Activated B cell treated with CpG ODN at 0.5 μM for 24 hours (primary cell): ENCODE results near the gene SLC43A1. TPM values are rescaled to one million over a fixed set of nuclear protein-coding genes. Genes with fewer than 3 reads are reported as not detected.
"Not testable (repeated sequence)": the region's sequence is repeated elsewhere in the genome, so short reads cannot be mapped to it uniquely, and the experiment has no call there.

ENCODE experiments used
- ATAC-seq: fragments of 200-7000 bp; cut with Tn5 transposase; one replicate; pipeline ENCODE4 v1.10.0; 2021; ENCODE audit warnings: low read depth, mild to moderate bottlenecking, moderate library complexity
- CTCF ChIA-PET: fragments of 350-600 bp; sonication (Branson Sonifier 250); formaldehyde crosslinking; loops from one replicate; lab custom pipeline; 2021; ENCODE audit warnings: antibody characterized with exemption; lab: Charles Lee
- POLR2A ChIA-PET: fragments of 350-600 bp; sonication (Branson Sonifier 250); formaldehyde crosslinking; loops from one replicate; lab custom pipeline; 2021; ENCODE audit warnings: antibody characterized with exemption; lab: Charles Lee
- DNase-seq: peaks from one replicate; pipeline ENCODE4 v3.0.0; 2022
- H3K27ac Mint-ChIP-seq: one replicate; pipeline ENCODE4 v1.8.0; 2020; ENCODE audit warnings: mixed read lengths
- H3K27me3 Mint-ChIP-seq: one replicate; pipeline ENCODE4 v1.8.0; 2021; ENCODE audit warnings: mixed read lengths
- H3K36me3 Mint-ChIP-seq: one replicate; pipeline ENCODE4 v1.8.0; 2021; ENCODE audit warnings: low read depth, mixed read lengths
- H3K4me1 Mint-ChIP-seq: one replicate; pipeline ENCODE4 v1.8.0; 2021; ENCODE audit warnings: mixed read lengths
- H3K4me3 Mint-ChIP-seq: one replicate; pipeline ENCODE4 v1.8.0; 2020; ENCODE audit warnings: mild to moderate bottlenecking, mixed read lengths
- H3K9me3 Mint-ChIP-seq: one replicate; pipeline ENCODE4 v1.8.0; 2020; ENCODE audit warnings: mixed read lengths
- CTCF ChIP-seq: fragments of 200-600 bp; IDR thresholded peaks from one replicate; pipeline ENCODE4 v1.8.0; 2022; ENCODE audit warnings: antibody characterized with exemption, mild to moderate bottlenecking
- intact Hi-C: fragments of 100-400 bp; cut with micrococcal nuclease; formaldehyde crosslinking; loops from one replicate; pipeline ENCODE4 v1.15.1; 2024
- total RNA-seq: library from RNA; stranded (reverse); gene quantifications from 2 replicates; pipeline ENCODE4 v1.2.3, GENCODE V29; 2022

The SLC43A1 gene
- total RNA-seq, 1 donor from 2014 or later: 12.8 TPM

- POLR2A ChIA-PET: no interaction called here
- ATAC-seq: no peak
- H3K36me3 Mint-ChIP-seq: peaks cover under 1% of the 10 kb centered on the region
- no peak for DNase-seq
- H3K4me1 Mint-ChIP-seq: peaks cover 10% of the 10 kb centered on the region
- CTCF ChIA-PET: no interaction called here
- H3K4me3 Mint-ChIP-seq: no peak overlapping the region
- TF ChIP-seq CTCF: no peak
- no peak overlapping the region for H3K27ac Mint-ChIP-seq
- no peaks in the 10 kb centered on the region for H3K27me3 Mint-ChIP-seq
- no peaks in the 10 kb centered on the region for H3K9me3 Mint-ChIP-seq
- intact Hi-C loops: no loop called here
Observed at GRCh38 chr11:57542582-57542981, 27.1 kb upstream of the SLC43A1 start.

GRCh38 chr11:57541169-57541568 is 25.7 kb upstream of the SLC43A1 start:
- no peaks in the 10 kb centered on the region for H3K9me3 Mint-ChIP-seq
- no peak for TF ChIP-seq CTCF
- no peak overlapping the region for H3K27ac Mint-ChIP-seq
- H3K36me3 Mint-ChIP-seq: no peaks in the 10 kb centered on the region
- H3K4me1 Mint-ChIP-seq: no peaks in the 10 kb centered on the region
- no peak overlapping the region for H3K4me3 Mint-ChIP-seq
- POLR2A ChIA-PET: no interaction called here
- no peak for ATAC-seq
- CTCF ChIA-PET: no interaction called here
- no peaks in the 10 kb centered on the region for H3K27me3 Mint-ChIP-seq
- DNase-seq: no peak
- intact Hi-C loops: no loop called here

GRCh38 chr11:57539342-57539741 is 23.8 kb upstream of the SLC43A1 start:
- CTCF ChIA-PET: no interaction called here
- Mint-ChIP-seq H3K27ac (no peak overlapping the region), H3K4me3 (no peak overlapping the region), H3K27me3 (no peaks in the 10 kb centered on the region), H3K9me3 (no peaks in the 10 kb centered on the region), H3K36me3 (no peaks in the 10 kb centered on the region), H3K4me1 (no peaks in the 10 kb centered on the region)
- no peak for TF ChIP-seq CTCF
- POLR2A ChIA-PET: interaction anchor here (1.3 kb wide), 1 partner anchor 24 kb away, joined by 4 read pairs; the partner anchor contains the start of gene SLC43A1
- ATAC-seq (no peak), DNase-seq (no peak)
- intact Hi-C loops: no loop called here

GRCh38 chr11:57536947-57537619 is 21.6 kb upstream of the SLC43A1 start, which contains the start of gene SMTNL1:
Gene SMTNL1, plus strand, starts transcription at chr11:57537595. Its CDS starts 5,048 bp downstream, at chr11:57542643.
- no peaks in the 10 kb centered on the region for H3K4me1 Mint-ChIP-seq
- H3K27me3 Mint-ChIP-seq: no peaks in the 10 kb centered on the region
- intact Hi-C loops: no loop called here
- no peak within 1 kb of the TSS for H3K27ac Mint-ChIP-seq
- ATAC-seq: no peak
- no peaks in the 10 kb centered on the region for H3K36me3 Mint-ChIP-seq
- no peak for TF ChIP-seq CTCF
- DNase-seq: no peak
- POLR2A ChIA-PET: no interaction called here
- CTCF ChIA-PET: interaction anchor here (1.0 kb wide), 1 partner anchor 80 kb away, joined by 3 read pairs; no protein-coding TSS in a partner anchor
- no peak within 1 kb of the TSS for H3K4me3 Mint-ChIP-seq
- H3K9me3 Mint-ChIP-seq: no peaks in the 10 kb centered on the region

GRCh38 chr11:57534449-57534848 is 18.9 kb upstream of the SLC43A1 start:
- DNase-seq, H3K4me3 Mint-ChIP-seq, H3K27me3 Mint-ChIP-seq, H3K27ac Mint-ChIP-seq, ATAC-seq, intact Hi-C loops, H3K9me3 Mint-ChIP-seq, H3K36me3 Mint-ChIP-seq: not testable (repeated sequence)
- H3K4me1 Mint-ChIP-seq: peaks cover 18% of the 10 kb centered on the region
- ChIA-PET POLR2A (interaction anchor here (0.7 kb wide), 1 partner anchor 261 kb away, joined by 3 read pairs; no protein-coding TSS in a partner anchor), CTCF (interaction anchor here (1.0 kb wide), 1 partner anchor 41 kb away, joined by 3 read pairs; no protein-coding TSS in a partner anchor)
